CD14-positive monocyte (primary cell): ENCODE measurements around the gene NPW. TPM values are rescaled to one million over a fixed set of nuclear protein-coding genes. Genes with fewer than 3 reads are reported as not detected.

Experiments used
- DNase-seq, 3 donors: peaks; one replicate each; pipeline ENCODE4 v3.0.0-alpha.2; 2011 to 2022
- H2AFZ ChIP-seq: 2 replicates; pipeline ENCODE4 v1.6.0; 2012; ENCODE audit warnings: mild to moderate bottlenecking, low read depth, low read length, inconsistent platforms; ENCODE audit not compliant: insufficient read depth, poor library complexity, severe bottlenecking
- H3K27ac ChIP-seq, 2 donors: 1 replicate in 1 of 2; 2 replicates in 1 of 2; pipeline ENCODE4 v1.5.1; 2012 to 2013; ENCODE audit warnings: low read length in 2 of 2, control low read depth in 1 of 2, inconsistent platforms in 1 of 2, low read depth in 1 of 2, mild to moderate bottlenecking in 1 of 2
- H3K27me3 ChIP-seq, 2 donors: one replicate each; pipeline versions ENCODE4 v1.6.0 to v1.6.1; 2011 to 2013; ENCODE audit warnings: low read length in 2 of 2; ENCODE audit not compliant: control insufficient read depth in 2 of 2, insufficient read depth in 2 of 2
- H3K36me3 ChIP-seq, 2 donors: replicated peaks in 1 of 2; 1 replicate in 1 of 2; 2 replicates in 1 of 2; pipeline versions ENCODE4 v1.5.1 to v1.6.1; 2012 to 2013; ENCODE audit warnings: low read length in 2 of 2, control low read depth in 1 of 2, inconsistent platforms in 1 of 2, mild to moderate bottlenecking in 1 of 2; ENCODE audit not compliant: insufficient read depth in 2 of 2, control insufficient read depth in 1 of 2
- H3K4me1 ChIP-seq, 2 donors: 1 replicate in 1 of 2; 2 replicates in 1 of 2; pipeline versions ENCODE4 v1.5.1 to v1.6.1; 2012 to 2013; ENCODE audit warnings: low read length in 2 of 2, control low read depth in 1 of 2, inconsistent platforms in 1 of 2, mild to moderate bottlenecking in 1 of 2, moderate library complexity in 1 of 2; ENCODE audit not compliant: insufficient read depth in 2 of 2, control insufficient read depth in 1 of 2
- H3K4me2 ChIP-seq: replicated peaks from 2 replicates; pipeline ENCODE3; 2012; ENCODE audit warnings: low read length, moderate library complexity, mild to moderate bottlenecking; ENCODE audit not compliant: poor library complexity, severe bottlenecking; ENCODE audit errors: extremely low read depth
- H3K4me3 ChIP-seq, 3 experiments: fragments of 200-600 bp in 1 of 3; sonication (generic) in 1 of 3; replicated peaks in 1 of 3; 1 replicate in 2 of 3; 2 replicates in 1 of 3; pipeline ENCODE4 v1.5.1; 2011 to 2013; ENCODE audit warnings: low read length in 3 of 3, mild to moderate bottlenecking in 3 of 3, control low read depth in 2 of 3, low read depth in 2 of 3, inconsistent platforms in 1 of 3, moderate library complexity in 1 of 3
- H3K79me2 ChIP-seq: 2 replicates; pipeline ENCODE4 v1.6.0; 2012; ENCODE audit warnings: mild to moderate bottlenecking, control low read depth, inconsistent platforms, low read length, moderate library complexity; ENCODE audit not compliant: insufficient read depth
- H3K9ac ChIP-seq: 2 replicates; pipeline ENCODE4 v1.6.0; 2017; ENCODE audit warnings: low read length, mild to moderate bottlenecking; ENCODE audit not compliant: insufficient read depth, poor library complexity, severe bottlenecking
- H3K9me3 ChIP-seq, 2 donors: replicated peaks in 1 of 2; 1 replicate in 1 of 2; 2 replicates in 1 of 2; pipeline versions ENCODE4 v1.5.1 to v1.6.1; 2012 to 2013; ENCODE audit warnings: low read length in 2 of 2, control low read depth in 1 of 2; ENCODE audit not compliant: control insufficient read depth in 1 of 2, insufficient read depth in 1 of 2
- H4K20me1 ChIP-seq: 2 replicates; pipeline ENCODE4 v1.6.0; 2012; ENCODE audit warnings: mild to moderate bottlenecking, low read length, control low read depth, moderate library complexity; ENCODE audit not compliant: insufficient read depth
- H3K27ac Mint-ChIP-seq, 7 donors: one replicate each; pipeline ENCODE4 v1.8.0; 2020; ENCODE audit warnings: mild to moderate bottlenecking in 7 of 7, mixed read lengths in 7 of 7, moderate library complexity in 6 of 7, inconsistent platforms in 2 of 7
- H3K27me3 Mint-ChIP-seq, 3 donors: one replicate each; pipeline ENCODE4 v1.8.0; 2021 to 2022; ENCODE audit warnings: low read depth in 3 of 3, mild to moderate bottlenecking in 3 of 3, mixed read lengths in 3 of 3, moderate library complexity in 3 of 3, inconsistent platforms in 1 of 3
- H3K36me3 Mint-ChIP-seq, 2 donors: one replicate each; pipeline ENCODE4 v1.8.0; 2020; ENCODE audit warnings: mixed read lengths in 2 of 2, inconsistent platforms in 1 of 2, mild to moderate bottlenecking in 1 of 2
- H3K4me1 Mint-ChIP-seq: one replicate; pipeline ENCODE4 v1.8.0; 2020; ENCODE audit warnings: mild to moderate bottlenecking, mixed read lengths
- H3K4me3 Mint-ChIP-seq, 2 donors: one replicate each; pipeline ENCODE4 v1.8.0; 2020; ENCODE audit warnings: mild to moderate bottlenecking in 2 of 2, mixed read lengths in 2 of 2, moderate library complexity in 1 of 2
- H3K9me3 Mint-ChIP-seq, 7 donors: one replicate each; pipeline ENCODE4 v1.8.0; 2020 to 2022; ENCODE audit warnings: mixed read lengths in 7 of 7, mild to moderate bottlenecking in 6 of 7, moderate library complexity in 6 of 7, inconsistent platforms in 2 of 7
- WGBS: methylation state at CpG from one replicate; pipeline ENCODE4 v1.1.5; 2013; ENCODE audit warnings: missing lambda C conversion rate; ENCODE audit not compliant: insufficient coverage; 5-methylcytosine and 5-hydroxymethylcytosine counted together
- intact Hi-C, 2 donors: fragments of 100-400 bp; cut with micrococcal nuclease; formaldehyde crosslinking; loops; one replicate each; pipeline versions ENCODE4 v1.15.0 to v1.15.1; 2023
- polyA plus RNA-seq, 3 donors: library from polyadenylated mRNA; depleted of rRNA in 1 of 3; unstranded in 2 of 3; stranded (reverse) in 1 of 3; fragments of 300-500 nt in 2 of 3; fragments of >200 nt in 1 of 3; fragmentation: Illumina TruSeq in 2 of 3; gene quantifications; 1 replicate in 2 of 3; 2 replicates in 1 of 3; pipeline ENCODE4 v1.2.3, GENCODE V29; 2012 to 2021
- TF ChIP-seq, protein P1 (sequence below): fragments of 200-600 bp; IDR thresholded peaks from one replicate; pipeline ENCODE4 v1.8.0; 2022; ENCODE audit warnings: antibody characterized with exemption, mild to moderate bottlenecking

NPW gene
- polyA plus RNA-seq, 3 donors = not detected

DNA sequence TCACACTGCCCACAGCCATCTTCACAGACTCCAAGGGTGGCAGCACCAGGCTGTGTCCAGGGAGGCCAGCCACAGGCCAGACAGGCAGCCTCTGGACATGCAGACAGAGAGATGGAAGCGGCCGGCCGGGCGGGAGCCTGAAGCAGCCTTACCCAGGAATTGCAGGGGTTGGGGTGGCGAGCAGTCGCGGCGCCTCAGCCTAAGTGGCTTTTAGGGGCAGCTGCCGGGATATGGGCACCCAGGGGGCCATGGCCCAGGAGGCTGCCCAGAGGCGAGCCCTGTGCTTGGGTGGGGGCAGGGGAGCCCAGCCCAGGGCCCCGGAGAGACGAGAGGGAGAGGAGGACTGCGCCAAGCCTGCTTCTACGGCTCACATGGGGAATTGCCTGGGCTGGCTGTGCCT, 5.7 kb downstream of the NPW start:
- peaks cover 15 to 26% of the 10 kb centered on the region in 2 donors for H3K4me1 ChIP-seq
- no peaks in the 10 kb centered on the region for H3K79me2 ChIP-seq
- H3K27ac ChIP-seq = no peak overlapping the region
- H3K4me1 Mint-ChIP-seq = peaks cover 23% of the 10 kb centered on the region
- no peak overlapping the region for H3K4me3 ChIP-seq
- H3K27ac Mint-ChIP-seq = no peak overlapping the region
- H3K9me3 Mint-ChIP-seq = peaks cover 3 to 16% (median 9%) of the 10 kb centered on the region in 7 donors
- intact Hi-C loops = loop anchor here in 1 of 2 donors (5.0 kb wide), 1 partner anchor 122 kb away; the partner anchor contains the start of gene RAB26
- no peaks in the 10 kb centered on the region for H4K20me1 ChIP-seq
- H3K36me3 ChIP-seq = no peaks in the 10 kb centered on the region
- peaks cover 50 to 73% (median 67%) of the 10 kb centered on the region in 3 donors for H3K27me3 Mint-ChIP-seq
- H3K27me3 ChIP-seq = peaks cover 11 to 56% of the 10 kb centered on the region in 2 donors
- 91% methylated on average over 8 of the region's 14 CpGs for WGBS
- H3K4me2 ChIP-seq = no peak overlapping the region
- no peak for DNase-seq
- TF ChIP-seq, protein P1, sequence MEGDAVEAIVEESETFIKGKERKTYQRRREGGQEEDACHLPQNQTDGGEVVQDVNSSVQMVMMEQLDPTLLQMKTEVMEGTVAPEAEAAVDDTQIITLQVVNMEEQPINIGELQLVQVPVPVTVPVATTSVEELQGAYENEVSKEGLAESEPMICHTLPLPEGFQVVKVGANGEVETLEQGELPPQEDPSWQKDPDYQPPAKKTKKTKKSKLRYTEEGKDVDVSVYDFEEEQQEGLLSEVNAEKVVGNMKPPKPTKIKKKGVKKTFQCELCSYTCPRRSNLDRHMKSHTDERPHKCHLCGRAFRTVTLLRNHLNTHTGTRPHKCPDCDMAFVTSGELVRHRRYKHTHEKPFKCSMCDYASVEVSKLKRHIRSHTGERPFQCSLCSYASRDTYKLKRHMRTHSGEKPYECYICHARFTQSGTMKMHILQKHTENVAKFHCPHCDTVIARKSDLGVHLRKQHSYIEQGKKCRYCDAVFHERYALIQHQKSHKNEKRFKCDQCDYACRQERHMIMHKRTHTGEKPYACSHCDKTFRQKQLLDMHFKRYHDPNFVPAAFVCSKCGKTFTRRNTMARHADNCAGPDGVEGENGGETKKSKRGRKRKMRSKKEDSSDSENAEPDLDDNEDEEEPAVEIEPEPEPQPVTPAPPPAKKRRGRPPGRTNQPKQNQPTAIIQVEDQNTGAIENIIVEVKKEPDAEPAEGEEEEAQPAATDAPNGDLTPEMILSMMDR = no peak
- H2AFZ ChIP-seq = no peak overlapping the region
- peaks cover 5 to 6% of the 10 kb centered on the region in 2 donors for H3K36me3 Mint-ChIP-seq
- H3K9me3 ChIP-seq = peaks cover 0 to 9% of the 10 kb centered on the region in 2 donors
- H3K9ac ChIP-seq = no peak overlapping the region
- H3K4me3 Mint-ChIP-seq = peak overlapping the region in 1 of 2 donors; percentile 78

DNA sequence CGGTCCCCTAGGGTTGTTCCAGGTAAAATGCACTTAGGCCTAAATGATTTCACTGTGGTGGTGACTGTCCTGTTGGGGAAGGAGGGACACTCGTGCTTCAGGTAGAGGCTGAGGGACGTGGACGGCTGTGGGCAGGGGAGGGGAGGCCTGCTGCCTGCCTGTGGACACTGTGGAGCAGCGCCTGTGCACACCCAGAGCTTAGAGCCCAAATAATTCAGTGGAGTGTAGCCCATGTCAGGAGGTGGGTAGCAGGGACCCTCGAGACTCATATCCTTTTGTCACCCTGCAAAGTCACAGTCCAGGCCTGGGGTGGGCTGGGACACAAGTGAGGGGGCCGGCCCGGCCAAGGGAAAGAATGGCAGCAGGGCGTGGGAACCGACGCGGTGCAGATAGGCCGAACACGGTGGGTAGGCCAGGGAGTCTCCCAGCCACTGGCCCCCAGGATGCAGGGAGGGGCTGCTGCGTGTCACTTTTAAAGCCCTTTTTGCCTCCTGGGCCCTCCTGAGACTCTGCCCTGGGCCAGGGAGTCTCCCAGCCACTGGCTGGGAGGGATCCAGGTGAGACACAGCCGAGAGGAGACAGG, 6.4 kb downstream of the NPW start:
- no peak overlapping the region for H3K27ac Mint-ChIP-seq
- no peak overlapping the region for H3K9ac ChIP-seq
- H3K4me3 Mint-ChIP-seq = peak overlapping the region in 1 of 2 donors; percentile 78
- no peaks in the 10 kb centered on the region for H3K36me3 ChIP-seq
- no peaks in the 10 kb centered on the region for H3K79me2 ChIP-seq
- H3K4me1 ChIP-seq = peaks cover 15 to 26% of the 10 kb centered on the region in 2 donors
- H3K4me3 ChIP-seq = no peak overlapping the region
- TF ChIP-seq, protein P1 = no peak
- DNase-seq = no peak
- H3K4me1 Mint-ChIP-seq = peaks cover 19% of the 10 kb centered on the region
- 94% methylated on average over 14 of the region's 16 CpGs for WGBS
- intact Hi-C loops = loop anchor here in 1 of 2 donors (5.0 kb wide), 1 partner anchor 121 kb away; the partner anchor contains the start of gene RAB26
- peaks cover 5 to 6% of the 10 kb centered on the region in 2 donors for H3K36me3 Mint-ChIP-seq
- peaks cover 3 to 12% (median 9%) of the 10 kb centered on the region in 7 donors for H3K9me3 Mint-ChIP-seq
- H3K27me3 Mint-ChIP-seq = peaks cover 43 to 67% (median 60%) of the 10 kb centered on the region in 3 donors
- peak overlapping the region; percentile 53 for H3K4me2 ChIP-seq
- H3K9me3 ChIP-seq = peaks cover 0 to 9% of the 10 kb centered on the region in 2 donors
- H4K20me1 ChIP-seq = no peaks in the 10 kb centered on the region
- H3K27me3 ChIP-seq = peaks cover 11 to 49% of the 10 kb centered on the region in 2 donors
- H3K27ac ChIP-seq = no peak overlapping the region
- no peak overlapping the region for H2AFZ ChIP-seq
